ENCODE results near the gene ARHGAP26. TPM values are rescaled to one million over a fixed set of nuclear protein-coding genes. Genes with fewer than 3 reads are reported as not detected.

Gene ARHGAP26
- total RNA-seq, 1 donor from 2014 or later, result 14.1 TPM

DNA sequence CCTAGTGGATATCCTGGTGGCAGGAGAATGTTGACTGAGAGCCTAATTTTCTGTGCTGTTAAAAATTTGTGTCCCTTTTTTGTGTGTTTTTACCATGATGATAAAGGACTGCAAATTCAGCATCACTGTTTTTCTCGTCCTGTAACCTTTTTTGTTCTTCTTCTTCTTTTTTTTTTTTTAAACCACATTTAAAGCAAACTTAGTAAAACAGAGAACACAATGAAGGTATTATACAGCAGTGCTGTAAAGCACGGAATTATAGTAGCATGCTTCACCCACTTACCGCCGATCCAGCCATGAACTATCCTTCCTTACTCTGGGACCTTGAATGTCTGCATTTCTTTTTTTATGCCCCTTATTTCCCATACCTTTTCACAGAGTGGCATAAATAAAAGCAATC, 280.0 kb downstream of the ARHGAP26 start:
- TF ChIP-seq, protein P1, sequence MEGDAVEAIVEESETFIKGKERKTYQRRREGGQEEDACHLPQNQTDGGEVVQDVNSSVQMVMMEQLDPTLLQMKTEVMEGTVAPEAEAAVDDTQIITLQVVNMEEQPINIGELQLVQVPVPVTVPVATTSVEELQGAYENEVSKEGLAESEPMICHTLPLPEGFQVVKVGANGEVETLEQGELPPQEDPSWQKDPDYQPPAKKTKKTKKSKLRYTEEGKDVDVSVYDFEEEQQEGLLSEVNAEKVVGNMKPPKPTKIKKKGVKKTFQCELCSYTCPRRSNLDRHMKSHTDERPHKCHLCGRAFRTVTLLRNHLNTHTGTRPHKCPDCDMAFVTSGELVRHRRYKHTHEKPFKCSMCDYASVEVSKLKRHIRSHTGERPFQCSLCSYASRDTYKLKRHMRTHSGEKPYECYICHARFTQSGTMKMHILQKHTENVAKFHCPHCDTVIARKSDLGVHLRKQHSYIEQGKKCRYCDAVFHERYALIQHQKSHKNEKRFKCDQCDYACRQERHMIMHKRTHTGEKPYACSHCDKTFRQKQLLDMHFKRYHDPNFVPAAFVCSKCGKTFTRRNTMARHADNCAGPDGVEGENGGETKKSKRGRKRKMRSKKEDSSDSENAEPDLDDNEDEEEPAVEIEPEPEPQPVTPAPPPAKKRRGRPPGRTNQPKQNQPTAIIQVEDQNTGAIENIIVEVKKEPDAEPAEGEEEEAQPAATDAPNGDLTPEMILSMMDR (IDR thresholded peaks at IDR 0.05), result no peak
- Mint-ChIP-seq H3K27me3 (ENCODE audit: unreplicated experiment) (no peaks in the 10 kb centered on the region), H3K4me1 (ENCODE audit: unreplicated experiment) (peaks cover 25% of the 10 kb centered on the region), H3K4me3 (ENCODE audit: unreplicated experiment) (no peak overlapping the region), H3K36me3 (ENCODE audit: unreplicated experiment) (no peaks in the 10 kb centered on the region), H3K27ac (ENCODE audit: unreplicated experiment) (no peak overlapping the region), H3K9me3 (ENCODE audit: unreplicated experiment) (no peaks in the 10 kb centered on the region)
- DNase-seq (ENCODE audit: extremely low spot score, unreplicated experiment), result no peak

DNA sequence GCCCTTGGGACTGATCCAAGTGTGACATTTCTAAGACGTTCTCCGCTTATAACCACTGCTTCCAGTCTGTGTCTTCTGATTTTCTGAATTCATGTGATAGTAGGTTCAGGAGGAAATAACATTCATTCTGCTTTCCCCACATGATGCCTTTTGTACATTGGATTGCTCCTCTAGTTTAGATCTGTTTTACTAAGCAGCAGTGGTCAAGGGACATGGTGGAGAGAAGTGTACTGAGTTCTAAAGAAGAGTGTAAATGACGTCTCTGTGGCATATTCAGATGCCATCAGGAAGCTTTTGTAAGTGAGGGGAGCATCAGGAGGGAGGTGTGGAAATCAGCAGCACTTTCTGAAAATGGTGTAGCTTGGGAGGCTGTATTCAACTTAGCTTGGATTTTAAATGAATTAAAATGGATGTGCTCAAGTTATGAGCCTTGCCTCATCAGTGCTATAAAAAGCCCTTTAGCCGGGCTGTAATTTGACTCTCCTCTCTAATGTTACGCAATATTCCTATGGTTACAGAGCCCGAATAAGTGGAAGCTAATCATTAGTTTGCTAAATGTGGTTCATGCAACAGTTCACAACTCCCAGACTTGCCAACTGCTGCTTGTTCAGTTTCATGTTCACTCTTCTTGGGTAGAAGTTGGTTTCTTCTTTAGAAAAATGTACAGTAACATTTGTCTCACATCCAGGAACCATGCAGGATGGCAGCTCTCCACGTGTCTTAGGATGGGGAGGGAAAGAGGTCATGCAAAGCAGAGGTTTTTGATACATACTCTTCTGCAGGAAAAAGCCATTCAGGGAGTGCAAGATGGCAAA, 281.3 kb downstream of the ARHGAP26 start:
- Mint-ChIP-seq H3K27ac (ENCODE audit: unreplicated experiment) (peak overlapping the region; percentile 75), H3K4me1 (ENCODE audit: unreplicated experiment) (peaks cover 38% of the 10 kb centered on the region), H3K4me3 (ENCODE audit: unreplicated experiment) (no peak overlapping the region), H3K27me3 (ENCODE audit: unreplicated experiment) (no peaks in the 10 kb centered on the region), H3K36me3 (ENCODE audit: unreplicated experiment) (no peaks in the 10 kb centered on the region), H3K9me3 (ENCODE audit: unreplicated experiment) (no peaks in the 10 kb centered on the region)
- no peak for DNase-seq (ENCODE audit: extremely low spot score, unreplicated experiment)
- TF ChIP-seq, protein P1 (IDR thresholded peaks at IDR 0.05), result no peak

DNA sequence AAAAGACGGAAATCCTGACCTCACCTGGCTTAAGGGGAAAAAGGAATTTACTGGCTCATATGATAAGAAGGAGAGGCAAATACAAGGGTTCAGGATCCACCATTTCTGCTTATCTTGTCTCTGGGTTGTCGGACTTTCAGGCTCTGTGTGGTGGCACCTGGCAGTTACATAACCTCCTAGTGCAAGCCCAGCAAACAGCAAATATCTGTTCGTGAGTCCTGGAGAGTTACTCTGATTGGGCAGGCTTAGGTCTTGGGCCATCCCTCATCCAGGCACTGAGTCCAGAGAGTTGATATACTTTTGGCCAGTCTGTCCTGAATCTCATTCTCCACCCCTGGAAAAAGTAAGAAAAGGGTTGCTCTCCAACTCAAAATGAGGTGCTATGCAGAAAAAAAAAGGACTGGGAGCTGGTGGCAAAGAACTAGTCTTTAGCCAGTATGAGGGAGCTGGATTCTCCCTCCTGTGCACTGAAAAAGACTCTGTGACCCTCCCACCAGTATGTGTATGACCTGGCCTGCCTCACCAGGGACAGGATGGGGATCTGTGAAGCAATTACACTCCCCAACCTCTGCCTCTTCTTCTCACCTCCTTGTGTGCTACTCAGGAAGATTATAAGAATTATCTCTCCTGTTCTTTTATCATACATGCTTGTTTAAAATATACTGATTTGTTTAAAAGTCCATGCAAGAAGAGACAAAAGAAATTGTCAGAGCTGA, 282.9 kb downstream of the ARHGAP26 start:
- H3K4me1 Mint-ChIP-seq (ENCODE audit: unreplicated experiment), result peaks cover 38% of the 10 kb centered on the region
- TF ChIP-seq, protein P1 (IDR thresholded peaks at IDR 0.05), result no peak
- DNase-seq (ENCODE audit: extremely low spot score, unreplicated experiment), result no peak
- no peak overlapping the region for H3K27ac Mint-ChIP-seq (ENCODE audit: unreplicated experiment)
- peaks cover 7% of the 10 kb centered on the region for H3K36me3 Mint-ChIP-seq (ENCODE audit: unreplicated experiment)
- H3K4me3 Mint-ChIP-seq (ENCODE audit: unreplicated experiment), result no peak overlapping the region
- H3K9me3 Mint-ChIP-seq (ENCODE audit: unreplicated experiment), result no peaks in the 10 kb centered on the region
- no peaks in the 10 kb centered on the region for H3K27me3 Mint-ChIP-seq (ENCODE audit: unreplicated experiment)

DNA sequence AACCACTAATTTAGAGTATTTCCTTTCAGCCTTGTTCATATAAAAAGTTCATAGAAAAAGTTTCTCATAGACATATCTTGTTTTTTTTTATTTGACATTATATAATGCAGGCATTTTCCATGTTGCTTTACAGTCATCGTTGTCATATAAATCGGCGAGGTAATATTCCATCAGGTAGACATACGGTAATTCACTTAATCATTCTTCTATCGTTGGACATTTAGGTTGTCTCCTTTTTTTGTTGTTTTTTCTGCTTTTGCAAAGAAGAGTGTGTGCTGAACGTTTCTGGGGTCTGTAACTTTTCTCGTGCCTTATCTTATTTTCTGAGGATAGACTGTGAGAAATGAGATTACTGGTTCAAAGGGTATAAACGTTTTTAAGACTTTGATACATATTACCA, 283.6 kb downstream of the ARHGAP26 start:
- no peaks in the 10 kb centered on the region for H3K27me3 Mint-ChIP-seq (ENCODE audit: unreplicated experiment)
- H3K4me1 Mint-ChIP-seq (ENCODE audit: unreplicated experiment), result peaks cover 38% of the 10 kb centered on the region
- TF ChIP-seq, protein P1 (IDR thresholded peaks at IDR 0.05), result no peak
- H3K4me3 Mint-ChIP-seq (ENCODE audit: unreplicated experiment), result no peak overlapping the region
- H3K9me3 Mint-ChIP-seq (ENCODE audit: unreplicated experiment), result no peaks in the 10 kb centered on the region
- peaks cover 7% of the 10 kb centered on the region for H3K36me3 Mint-ChIP-seq (ENCODE audit: unreplicated experiment)
- DNase-seq (ENCODE audit: extremely low spot score, unreplicated experiment), result no peak
- no peak overlapping the region for H3K27ac Mint-ChIP-seq (ENCODE audit: unreplicated experiment)

DNA sequence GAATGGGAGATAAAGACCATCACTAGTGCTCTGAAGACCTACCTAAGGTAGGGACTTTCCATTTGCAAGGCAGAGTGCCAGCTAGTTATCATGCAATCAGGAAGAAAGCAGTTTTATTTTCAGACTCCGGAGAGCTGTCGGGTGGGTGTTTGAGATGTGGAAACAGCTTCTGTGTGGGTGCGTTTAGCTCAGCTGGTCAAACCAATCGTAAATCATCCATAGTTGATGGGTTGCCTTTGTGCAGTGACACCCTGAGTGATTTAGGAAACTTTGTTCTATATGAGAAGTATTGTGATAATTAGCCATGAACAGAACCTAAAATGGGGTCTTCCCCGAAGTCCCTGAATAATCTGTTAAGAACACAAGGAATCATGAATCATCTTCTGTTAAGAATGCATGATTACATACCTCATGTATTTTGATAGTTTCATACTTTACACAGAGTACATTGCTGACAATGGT, 284.3 kb downstream of the ARHGAP26 start:
- DNase-seq (ENCODE audit: extremely low spot score, unreplicated experiment), result no peak
- no peaks in the 10 kb centered on the region for H3K9me3 Mint-ChIP-seq (ENCODE audit: unreplicated experiment)
- H3K4me1 Mint-ChIP-seq (ENCODE audit: unreplicated experiment), result peaks cover 44% of the 10 kb centered on the region
- H3K36me3 Mint-ChIP-seq (ENCODE audit: unreplicated experiment), result peaks cover 7% of the 10 kb centered on the region
- no peak overlapping the region for H3K4me3 Mint-ChIP-seq (ENCODE audit: unreplicated experiment)
- TF ChIP-seq, protein P1 (IDR thresholded peaks at IDR 0.05), result no peak
- H3K27ac Mint-ChIP-seq (ENCODE audit: unreplicated experiment), result no peak overlapping the region
- no peaks in the 10 kb centered on the region for H3K27me3 Mint-ChIP-seq (ENCODE audit: unreplicated experiment)

All from osteocyte (in vitro differentiated cells).